ENCODE data around the gene CALHM4. TPM values are rescaled to one million over a fixed set of nuclear protein-coding genes. Genes with fewer than 3 reads are reported as not detected.

CALHM4 gene
- total and polyA plus RNA-seq, 2 of the 8 experiments (the other 6 are each of a cell fraction or from before 2014, with no cell fraction given): not detected

DNA sequence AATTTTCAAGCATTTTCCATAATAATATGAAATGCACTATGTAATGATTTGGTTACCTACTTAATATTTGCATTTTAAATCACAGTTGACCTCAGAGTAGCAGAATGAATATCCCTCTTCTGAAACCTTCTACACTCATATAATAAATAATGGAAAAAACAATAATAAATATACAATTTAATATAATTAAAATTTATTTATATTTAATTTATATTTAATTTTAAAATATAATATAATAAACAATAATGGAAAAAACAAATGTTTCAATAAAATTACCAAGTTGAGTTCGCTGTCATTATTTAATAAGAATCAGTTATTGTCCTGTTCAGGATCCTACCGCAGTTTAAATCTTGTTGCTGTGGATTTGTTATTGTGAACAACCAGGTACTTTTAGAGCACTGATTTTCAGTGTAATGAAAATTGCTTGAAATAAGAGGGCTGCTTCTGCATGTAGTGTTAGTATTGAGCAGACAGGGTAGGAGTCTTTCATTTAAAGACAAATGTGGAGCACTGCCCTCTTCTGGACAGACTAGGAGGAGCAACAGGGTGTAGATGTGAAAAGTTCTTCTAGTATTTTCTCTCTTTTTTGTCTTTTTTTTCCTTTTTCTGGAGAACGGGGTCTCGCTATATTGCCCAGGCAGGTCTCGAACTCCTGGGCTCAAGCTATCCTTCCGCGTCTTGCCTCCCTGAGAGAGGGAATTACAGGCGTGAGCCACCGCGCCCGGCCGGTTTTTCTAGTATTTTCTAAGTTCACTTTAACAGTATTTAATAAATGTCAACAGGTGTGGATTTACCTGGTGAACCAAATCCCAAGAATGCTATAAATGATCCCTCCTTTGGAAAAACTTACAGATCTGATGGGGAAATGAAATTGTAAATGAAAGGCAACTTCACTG, 21.6 kb upstream of the CALHM4 start:
- no peak overlapping the region for H2AFZ ChIP-seq (ENCODE audit: low read length)
- H3K4me3 ChIP-seq (ENCODE audit: extremely low read depth in 1 of 4, insufficient read depth in 2 of 4, low read depth in 3 of 4, low read length in 4 of 4): no peak overlapping the region
- no peak overlapping the region for H4K91ac ChIP-seq (replicated peaks; ENCODE audit: insufficient read length, low read length)
- POLR2A ChIA-PET (ENCODE audit: partially characterized antibody): no interaction called here
- CTCF ChIA-PET (ENCODE audit: partially characterized antibody): interaction anchor here (0.7 to 4.5 kb wide), 19 partner anchors 8 to 289 kb away, joined by 3 to 60 read pairs (median 7); partner anchors contain the start of gene CALHM5
- H3K4me1 ChIP-seq (replicated peaks in 1 of 4; ENCODE audit: control insufficient read depth in 3 of 4, insufficient read depth in 4 of 4, low read length in 3 of 4): peaks cover 0 to 12% (median 9%) of the 10 kb centered on the region in 4 experiments; a peak in 5 of 7 replicates
- no peak overlapping the region for H3K14ac ChIP-seq (ENCODE audit: insufficient read length)
- no peaks in the 10 kb centered on the region for H3K79me2 ChIP-seq (ENCODE audit: control insufficient read depth in 1 of 2, insufficient read depth in 2 of 2, low read length in 2 of 2)
- H4K8ac ChIP-seq (ENCODE audit: extremely low read depth, insufficient read depth, low read length): no peak overlapping the region
- WGBS, 2 experiments (ENCODE audit: extremely low coverage in 1 of 2, insufficient coverage in 1 of 2, insufficient read length in 1 of 2, insufficient replicate concordance in 2 of 2, low coverage in 1 of 2, low lambda C conversion rate in 2 of 2, missing lambda C conversion rate in 1 of 2): 83% methylated on average over 12 of the region's 12 CpGs; no CpG with 5 or more reads in 1 of the 2 experiments
- H2BK20ac ChIP-seq (ENCODE audit: low read length): no peak overlapping the region
- no peak overlapping the region for H2AK5ac ChIP-seq (ENCODE audit: low read depth, low read length)
- no peaks in the 10 kb centered on the region for H3K79me1 ChIP-seq (ENCODE audit: low read depth, low read length)
- no peaks in the 10 kb centered on the region for H3K27me3 ChIP-seq (replicated peaks in 1 of 4; ENCODE audit: control insufficient read depth in 3 of 4, extremely low read depth in 1 of 4, insufficient read depth in 3 of 4, low read length in 3 of 4)
- DNase-seq (ENCODE audit: low read depth in 1 of 2, low spot score in 2 of 2) (peak in 1 of 2 experiments; percentile 79), FAIRE-seq (peak; percentile 77)
- no peak overlapping the region for H2BK5ac ChIP-seq (ENCODE audit: low read depth, low read length)
- no peak overlapping the region for H2BK12ac ChIP-seq (ENCODE audit: low read depth, low read length)
- H4K5ac ChIP-seq (ENCODE audit: insufficient read length, low read depth, low read length): no peak overlapping the region
- no peak overlapping the region for H3K18ac ChIP-seq (ENCODE audit: extremely low read depth, low read length)
- no peaks in the 10 kb centered on the region for H3K23me2 ChIP-seq (ENCODE audit: low read depth, low read length)
- H3K36me3 ChIP-seq (ENCODE audit: control insufficient read depth in 2 of 4, insufficient read depth in 4 of 4, low read length in 3 of 4): no peaks in the 10 kb centered on the region
- H3K9ac ChIP-seq (replicated peaks in 1 of 4; ENCODE audit: extremely low read depth in 1 of 4, low read depth in 3 of 4, low read length in 3 of 4): no peak overlapping the region
- H2BK120ac ChIP-seq (replicated peaks; ENCODE audit: low read depth, low read length): no peak overlapping the region
- H2BK15ac ChIP-seq (ENCODE audit: low read length): no peak overlapping the region
- no peak overlapping the region for H3K23ac ChIP-seq (ENCODE audit: insufficient read length)
- H3K56ac ChIP-seq (replicated peaks; ENCODE audit: insufficient read length, low read depth, low read length): no peak overlapping the region
- H3K27ac ChIP-seq (ENCODE audit: low read depth, low read length): no peak overlapping the region
- H3K9me3 ChIP-seq (ENCODE audit: insufficient read depth in 2 of 2, low read depth in 1 of 2, low read length in 1 of 2): no peaks in the 10 kb centered on the region
- H3K4ac ChIP-seq (replicated peaks; ENCODE audit: insufficient read length, low read depth, low read length): no peak overlapping the region
- no peak overlapping the region for H3K4me2 ChIP-seq (ENCODE audit: insufficient read depth in 1 of 2, low read depth in 2 of 2, low read length in 2 of 2)
- H4K20me1 ChIP-seq (replicated peaks in 1 of 2; ENCODE audit: control insufficient read depth in 1 of 2, insufficient read depth in 2 of 2, low read length in 2 of 2): no peaks in the 10 kb centered on the region
- TF ChIP-seq FOSL1 (IDR thresholded peaks at IDR 0.05; ENCODE audit: insufficient read depth, low read depth, low read length) (no peak), CTCF (IDR thresholded peaks at IDR 0.05; ENCODE audit: control extremely low read depth in 1 of 3, insufficient read depth in 1 of 3, low read depth in 1 of 3, low read length in 3 of 3) (peak in 2 of 3 experiments; percentile 74 to 86; a peak in 3 of 4 replicates), ZNF274 (IDR thresholded peaks at IDR 0.05; ENCODE audit: borderline replicate concordance, extremely low read depth, low read length) (no peak), RFX5 (IDR thresholded peaks at IDR 0.05; ENCODE audit: borderline replicate concordance, low read depth, low read length) (no peak), SIRT6 (IDR thresholded peaks at IDR 0.05; ENCODE audit: low read length) (no peak), BACH1 (IDR thresholded peaks at IDR 0.05; ENCODE audit: low read length) (no peak), KDM1A (IDR thresholded peaks at IDR 0.05; ENCODE audit: borderline replicate concordance, low read length) (peak; percentile 45; the same call in 1 of the 2 replicates)
- TF ChIP-seq, protein P1, sequence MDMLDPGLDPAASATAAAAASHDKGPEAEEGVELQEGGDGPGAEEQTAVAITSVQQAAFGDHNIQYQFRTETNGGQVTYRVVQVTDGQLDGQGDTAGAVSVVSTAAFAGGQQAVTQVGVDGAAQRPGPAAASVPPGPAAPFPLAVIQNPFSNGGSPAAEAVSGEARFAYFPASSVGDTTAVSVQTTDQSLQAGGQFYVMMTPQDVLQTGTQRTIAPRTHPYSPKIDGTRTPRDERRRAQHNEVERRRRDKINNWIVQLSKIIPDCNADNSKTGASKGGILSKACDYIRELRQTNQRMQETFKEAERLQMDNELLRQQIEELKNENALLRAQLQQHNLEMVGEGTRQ (IDR thresholded peaks at IDR 0.05; ENCODE audit: low read length): no peak
